RWPE2 (cell line): ENCODE data around the gene GFOD1.

Source experiments
- ATAC-seq: fragments of 200-7000 bp; cut with Tn5 transposase; 3 replicates; pipeline ENCODE4 v1.9.1; 2021; ENCODE audit warnings: low read depth
- DNase-seq: peaks from one replicate; pipeline ENCODE4 v3.0.0-alpha.2; 2020; ENCODE audit warnings: low spot score
- H3K27ac ChIP-seq: fragments of 450-650 bp; 2 replicates; pipeline ENCODE4 v1.5.1; 2017; ENCODE audit warnings: mild to moderate bottlenecking; ENCODE audit not compliant: poor library complexity, severe bottlenecking
- H3K27me3 ChIP-seq: fragments of 250-450 bp; sonication (Bioruptor Pico); 2 replicates; pipeline ENCODE4 v1.5.1; 2021; ENCODE audit warnings: mild to moderate bottlenecking, moderate library complexity; ENCODE audit not compliant: insufficient read depth, poor library complexity, severe bottlenecking
- H3K36me3 ChIP-seq: fragments of 250-450 bp; sonication (Bioruptor Pico); 2 replicates; pipeline ENCODE4 v1.5.1; 2020; ENCODE audit warnings: low read depth, mild to moderate bottlenecking, moderate library complexity
- H3K4me1 ChIP-seq: fragments of 250-450 bp; sonication (Bioruptor Pico); 2 replicates; pipeline ENCODE4 v1.5.1; 2021; ENCODE audit warnings: mild to moderate bottlenecking, moderate library complexity; ENCODE audit not compliant: insufficient read depth, poor library complexity, severe bottlenecking
- H3K4me3 ChIP-seq: fragments of 250-450 bp; sonication (Bioruptor Pico); 2 replicates; pipeline ENCODE4 v1.5.1; 2021; ENCODE audit warnings: mild to moderate bottlenecking, moderate library complexity; ENCODE audit not compliant: severe bottlenecking
- H3K9me3 ChIP-seq: fragments of 250-450 bp; sonication (Bioruptor Pico); 2 replicates; pipeline ENCODE4 v1.5.1; 2021; ENCODE audit warnings: mild to moderate bottlenecking, moderate library complexity; ENCODE audit not compliant: severe bottlenecking
- TF ChIP-seq, protein P1 (sequence below): fragments of 450-650 bp; IDR thresholded peaks from one replicate; pipeline ENCODE4 v1.5.1; 2017; ENCODE audit warnings: mild to moderate bottlenecking, moderate library complexity; ENCODE audit not compliant: poor library complexity, severe bottlenecking

Gene GFOD1

GRCh38 chr6:13507306-13507860, 20.0 kb upstream of the GFOD1 start:
- TF ChIP-seq, protein P1, sequence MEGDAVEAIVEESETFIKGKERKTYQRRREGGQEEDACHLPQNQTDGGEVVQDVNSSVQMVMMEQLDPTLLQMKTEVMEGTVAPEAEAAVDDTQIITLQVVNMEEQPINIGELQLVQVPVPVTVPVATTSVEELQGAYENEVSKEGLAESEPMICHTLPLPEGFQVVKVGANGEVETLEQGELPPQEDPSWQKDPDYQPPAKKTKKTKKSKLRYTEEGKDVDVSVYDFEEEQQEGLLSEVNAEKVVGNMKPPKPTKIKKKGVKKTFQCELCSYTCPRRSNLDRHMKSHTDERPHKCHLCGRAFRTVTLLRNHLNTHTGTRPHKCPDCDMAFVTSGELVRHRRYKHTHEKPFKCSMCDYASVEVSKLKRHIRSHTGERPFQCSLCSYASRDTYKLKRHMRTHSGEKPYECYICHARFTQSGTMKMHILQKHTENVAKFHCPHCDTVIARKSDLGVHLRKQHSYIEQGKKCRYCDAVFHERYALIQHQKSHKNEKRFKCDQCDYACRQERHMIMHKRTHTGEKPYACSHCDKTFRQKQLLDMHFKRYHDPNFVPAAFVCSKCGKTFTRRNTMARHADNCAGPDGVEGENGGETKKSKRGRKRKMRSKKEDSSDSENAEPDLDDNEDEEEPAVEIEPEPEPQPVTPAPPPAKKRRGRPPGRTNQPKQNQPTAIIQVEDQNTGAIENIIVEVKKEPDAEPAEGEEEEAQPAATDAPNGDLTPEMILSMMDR = no peak
- H3K4me3 ChIP-seq = no peak overlapping the region
- no peaks in the 10 kb centered on the region for H3K27me3 ChIP-seq
- DNase-seq (no peak), ATAC-seq (no peak)
- H3K9me3 ChIP-seq = no peaks in the 10 kb centered on the region
- peaks cover under 1% of the 10 kb centered on the region for H3K4me1 ChIP-seq
- no peaks in the 10 kb centered on the region for H3K36me3 ChIP-seq
- no peak overlapping the region for H3K27ac ChIP-seq

DNA sequence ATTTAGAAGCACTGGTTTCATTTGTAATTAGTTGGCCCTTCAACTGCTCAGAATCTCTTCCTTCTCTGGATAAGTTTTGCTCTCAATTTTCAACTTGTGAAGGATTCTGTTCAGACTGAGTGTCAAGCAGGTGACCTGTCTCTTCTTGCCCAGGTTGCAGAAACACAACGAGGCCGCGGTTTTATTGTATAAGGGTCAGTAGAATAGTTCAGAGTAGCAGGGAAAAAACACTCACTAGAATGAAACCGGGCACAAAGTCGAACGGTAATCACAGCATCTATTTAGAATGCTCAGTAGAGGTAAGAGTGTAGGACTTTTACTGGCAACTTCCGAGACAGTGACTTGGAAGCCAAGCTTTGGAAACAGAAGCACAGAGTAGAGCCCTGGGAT, 17.9 kb upstream of the GFOD1 start:
- H3K4me1 ChIP-seq = peaks cover 7% of the 10 kb centered on the region
- no peak overlapping the region for H3K27ac ChIP-seq
- no peaks in the 10 kb centered on the region for H3K36me3 ChIP-seq
- no peaks in the 10 kb centered on the region for H3K27me3 ChIP-seq
- H3K4me3 ChIP-seq = no peak overlapping the region
- DNase-seq (no peak), ATAC-seq (no peak)
- H3K9me3 ChIP-seq = no peaks in the 10 kb centered on the region
- TF ChIP-seq, protein P1 = no peak

- H3K4me1 ChIP-seq = peaks cover 7% of the 10 kb centered on the region
- H3K9me3 ChIP-seq = no peaks in the 10 kb centered on the region
- ATAC-seq (no peak), DNase-seq (no peak)
- no peaks in the 10 kb centered on the region for H3K36me3 ChIP-seq
- H3K27ac ChIP-seq = no peak overlapping the region
- no peak overlapping the region for H3K4me3 ChIP-seq
- no peaks in the 10 kb centered on the region for H3K27me3 ChIP-seq
- TF ChIP-seq, protein P1 = no peak
Measured at GRCh38 chr6:13504611-13505344, 17.4 kb upstream of the GFOD1 start.

- H3K36me3 ChIP-seq = no peaks in the 10 kb centered on the region
- ATAC-seq = no peak
- no peak overlapping the region for H3K27ac ChIP-seq
- DNase-seq = no peak
- TF ChIP-seq, protein P1 = no peak
- peaks cover 17% of the 10 kb centered on the region for H3K4me1 ChIP-seq
- H3K27me3 ChIP-seq = no peaks in the 10 kb centered on the region
- no peaks in the 10 kb centered on the region for H3K9me3 ChIP-seq
- H3K4me3 ChIP-seq = no peak overlapping the region
Measured at GRCh38 chr6:13500915-13501314, 13.5 kb upstream of the GFOD1 start.

GRCh38 chr6:13500264-13500663, 12.9 kb upstream of the GFOD1 start:
- H3K36me3 ChIP-seq = no peaks in the 10 kb centered on the region
- H3K4me3 ChIP-seq = no peak overlapping the region
- H3K4me1 ChIP-seq = peaks cover 17% of the 10 kb centered on the region
- TF ChIP-seq, protein P1 = no peak
- no peak for ATAC-seq
- H3K27me3 ChIP-seq = no peaks in the 10 kb centered on the region
- no peak for DNase-seq
- no peaks in the 10 kb centered on the region for H3K9me3 ChIP-seq
- H3K27ac ChIP-seq = no peak overlapping the region
